ENCODE measurements around the gene DUOX1.

Gene DUOX1

GRCh38 chr15:45169608-45170480 lies 40.0 kb downstream of the DUOX1 start:
- no peak for DNase-seq

GRCh38 chr15:45171912-45172311 lies 42.1 kb downstream of the DUOX1 start:
- no peak for DNase-seq

GRCh38 chr15:45174069-45174468 lies 44.3 kb downstream of the DUOX1 start:
- no peak for DNase-seq

- no peak for DNase-seq
These were observed 44.8 kb downstream of the DUOX1 start for GRCh38 chr15:45174577-45174976.

GRCh38 chr15:45177285-45177684 lies 47.5 kb downstream of the DUOX1 start:
- DNase-seq, result no peak

- DNase-seq, result no peak
These were observed 49.6 kb downstream of the DUOX1 start for GRCh38 chr15:45179221-45179985.

GRCh38 chr15:45180201-45180600 lies 50.4 kb downstream of the DUOX1 start:
- DNase-seq, result no peak

- DNase-seq, result no peak
These were observed 51.0 kb downstream of the DUOX1 start for GRCh38 chr15:45180648-45181436.

- no peak for DNase-seq
These were observed 51.9 kb downstream of the DUOX1 start for GRCh38 chr15:45181491-45182285.

- no peak for DNase-seq
These were observed 53.2 kb downstream of the DUOX1 start for GRCh38 chr15:45182996-45183395.

GRCh38 chr15:45183511-45183910 lies 53.7 kb downstream of the DUOX1 start:
- DNase-seq, result no peak

GRCh38 chr15:45184562-45185041 lies 54.8 kb downstream of the DUOX1 start:
- DNase-seq, result no peak

- no peak for DNase-seq
These were observed 55.4 kb downstream of the DUOX1 start for GRCh38 chr15:45185069-45185779.

- no peak for DNase-seq
These were observed 56.3 kb downstream of the DUOX1 start for GRCh38 chr15:45185903-45186770.

GRCh38 chr15:45186771-45187577 lies 57.2 kb downstream of the DUOX1 start:
- no peak for DNase-seq

- DNase-seq, result no peak
These were observed 57.7 kb downstream of the DUOX1 start for GRCh38 chr15:45187578-45187893.

- no peak for DNase-seq
These were observed 58.4 kb downstream of the DUOX1 start, which contains the start of gene SHF for GRCh38 chr15:45187894-45188830. SHF (minus strand) TSS chr15:45187966; CDS start chr15:45187951, 15 bp downstream.

GRCh38 chr15:45197512-45197911 lies 67.7 kb downstream of the DUOX1 start:
- no peak for DNase-seq
